NCI-H345 treated with DMSO at 0.1 percent for 48 hours (cell line): ENCODE measurements around the gene CDK5RAP2.
"Not testable (repeated sequence)": the region's sequence is repeated elsewhere in the genome, so short reads cannot be mapped to it uniquely, and the experiment has no call there.

Experiments used
- DNase-seq: peaks from one replicate; lab custom pipeline; 2025; ENCODE audit not compliant: unreplicated experiment; lab: John Stamatoyannopoulos, UW

CDK5RAP2 gene

DNA sequence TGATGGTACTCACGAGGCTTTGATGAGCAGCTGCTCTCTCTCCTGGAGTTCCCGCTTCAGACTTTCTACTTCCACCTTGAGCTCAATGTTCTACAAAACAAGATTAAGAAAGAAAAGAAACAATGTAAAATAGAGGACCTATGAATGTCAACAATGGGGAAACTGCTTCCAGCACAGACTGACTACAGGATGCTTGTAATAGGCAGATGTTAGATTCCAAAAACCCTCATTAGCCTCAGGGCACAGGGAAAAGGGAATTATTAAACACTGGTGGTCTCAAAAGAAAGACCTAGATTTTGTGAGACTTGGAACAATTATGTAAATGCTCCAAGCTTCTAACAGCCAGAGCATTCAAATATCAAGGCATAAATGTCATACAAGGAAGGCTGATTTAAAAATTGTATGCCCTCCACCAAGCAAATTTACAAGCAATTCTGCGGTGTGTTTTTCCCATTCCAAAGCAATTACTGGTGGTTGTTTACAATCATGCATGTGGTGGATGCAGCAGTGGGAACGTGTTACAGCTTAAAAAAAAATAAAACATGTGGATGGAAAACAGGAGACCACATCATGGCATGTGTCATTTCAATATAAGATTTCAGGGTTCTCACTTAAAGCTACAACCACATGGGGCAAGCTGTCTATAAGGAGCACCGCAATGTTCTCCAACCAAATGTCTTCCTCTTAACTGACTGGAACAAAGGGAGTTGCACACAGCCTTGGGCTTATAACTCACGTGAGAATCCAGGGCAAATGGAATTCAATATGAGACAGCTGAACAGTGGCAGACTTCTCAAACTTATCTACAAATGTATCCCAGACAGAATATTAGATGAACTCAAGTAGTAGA lies 34.0 kb downstream of the CDK5RAP2 start:
- no peak for DNase-seq

- DNase-seq: no peak
These were observed 35.5 kb downstream of the CDK5RAP2 start for GRCh38 chr9:120544441-120544840.

- DNase-seq: no peak
These were observed 37.1 kb downstream of the CDK5RAP2 start for GRCh38 chr9:120542701-120543490.

DNA sequence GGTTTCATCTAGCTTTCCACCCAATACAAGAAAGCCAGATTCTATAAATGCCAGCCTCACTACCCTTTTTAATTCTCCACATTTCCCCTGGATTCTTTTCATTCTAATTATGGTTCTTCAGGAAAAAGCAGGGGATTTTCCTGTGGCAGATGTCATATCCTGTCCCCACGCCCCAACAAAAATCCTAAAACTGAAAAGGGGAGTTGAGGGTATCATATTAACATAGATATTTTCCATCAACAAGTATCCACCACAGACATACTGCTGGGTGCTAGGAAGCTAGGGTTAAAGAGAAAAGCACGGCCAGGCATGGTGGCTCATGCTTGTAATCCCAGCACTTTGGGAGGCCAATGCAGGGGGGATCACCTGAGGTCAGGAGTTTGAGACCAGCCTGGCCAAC lies 38.0 kb downstream of the CDK5RAP2 start:
- DNase-seq: no peak

- no peak for DNase-seq
These were observed 40.0 kb downstream of the CDK5RAP2 start for GRCh38 chr9:120539951-120540350.

DNA sequence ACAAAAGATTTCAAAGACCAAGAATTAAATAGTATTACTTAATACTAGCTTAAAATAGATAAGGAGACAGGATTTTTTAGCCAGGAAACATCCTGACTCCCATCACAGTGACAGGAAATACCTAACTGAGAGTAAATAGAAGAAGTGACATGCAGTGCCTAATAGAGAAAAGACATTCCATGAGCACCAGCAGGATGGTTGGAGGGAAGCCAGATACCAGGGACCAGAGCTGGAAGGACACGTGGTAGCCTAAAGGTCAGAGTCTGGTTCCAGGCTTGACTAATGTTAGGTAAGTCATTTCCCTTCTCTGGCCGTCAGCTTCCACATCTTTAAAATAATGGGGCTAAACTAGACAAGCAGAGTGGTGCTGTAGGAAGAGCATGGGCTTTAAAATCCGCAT lies 41.6 kb downstream of the CDK5RAP2 start:
- DNase-seq: no peak

DNA sequence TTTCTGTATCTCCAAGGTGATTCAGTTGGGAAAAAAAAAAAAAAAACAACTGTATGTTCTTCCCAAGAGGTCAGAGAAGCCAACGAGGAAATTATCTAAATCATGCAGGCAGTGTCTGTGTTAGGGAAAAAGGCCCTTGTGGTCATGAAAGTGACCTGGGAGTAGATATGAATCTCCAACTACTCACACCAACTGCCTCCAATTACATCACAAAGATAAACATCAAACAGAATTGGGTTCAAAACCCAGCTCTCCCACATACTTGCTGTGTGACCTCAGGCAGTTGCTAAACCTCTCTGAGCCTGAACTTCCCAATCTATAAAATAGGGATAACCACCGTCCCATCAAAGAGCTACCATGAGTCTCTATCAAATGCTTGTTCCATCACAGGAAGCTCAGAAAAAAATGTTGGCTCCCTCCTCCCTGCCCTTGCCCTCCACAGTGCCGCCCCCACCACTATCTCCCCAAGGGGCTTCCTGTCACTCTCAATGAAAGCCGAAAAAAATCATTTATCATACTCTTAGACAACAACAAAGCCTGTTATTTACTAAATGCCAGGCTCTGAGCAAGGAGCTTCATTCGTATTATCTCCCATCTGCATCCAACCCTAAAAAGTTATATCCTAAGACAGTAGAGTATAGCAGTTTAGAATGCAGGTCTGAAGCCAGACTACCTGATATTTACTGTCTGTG lies 42.9 kb downstream of the CDK5RAP2 start:
- DNase-seq: no peak

- no peak for DNase-seq
These were observed 43.9 kb downstream of the CDK5RAP2 start for GRCh38 chr9:120536094-120536493.

DNA sequence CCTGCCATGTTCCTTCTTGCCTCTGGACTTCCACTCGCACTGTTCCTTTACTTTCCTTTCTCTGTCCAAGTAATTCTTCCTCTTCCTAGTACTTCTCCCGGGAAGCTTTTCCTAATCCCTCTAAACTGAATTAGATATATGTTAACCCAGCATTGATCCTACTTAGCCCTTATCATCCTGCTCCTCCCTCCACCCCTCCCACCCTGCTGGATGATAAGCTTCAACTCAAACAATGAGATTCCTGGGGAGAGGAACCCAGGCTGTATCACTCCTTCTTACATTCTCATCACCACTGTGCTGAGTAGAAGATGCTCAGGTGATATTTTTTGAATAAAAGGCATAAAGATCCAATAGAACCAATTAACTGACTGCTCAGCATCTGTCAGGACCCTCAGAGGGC lies 45.7 kb downstream of the CDK5RAP2 start:
- DNase-seq: no peak

DNA sequence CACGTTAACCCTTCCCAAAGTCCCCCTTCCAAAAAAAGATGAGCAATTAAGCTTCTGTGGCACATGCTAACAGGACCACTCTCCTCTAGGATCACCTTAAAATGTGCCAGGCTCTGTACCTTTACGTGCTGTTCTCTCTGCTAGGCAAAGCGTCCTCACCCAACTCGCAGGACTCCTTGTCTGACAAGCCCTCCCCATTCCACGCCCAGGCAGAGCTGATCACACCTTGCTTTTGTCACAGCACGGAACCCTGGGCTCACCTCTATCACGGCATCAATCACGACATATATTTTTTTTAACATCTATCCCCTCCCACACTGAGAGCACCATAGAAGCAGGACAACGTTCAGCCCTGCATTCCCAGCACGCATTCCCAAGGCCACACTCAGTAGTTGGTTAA lies 47.1 kb downstream of the CDK5RAP2 start:
- DNase-seq: no peak

DNA sequence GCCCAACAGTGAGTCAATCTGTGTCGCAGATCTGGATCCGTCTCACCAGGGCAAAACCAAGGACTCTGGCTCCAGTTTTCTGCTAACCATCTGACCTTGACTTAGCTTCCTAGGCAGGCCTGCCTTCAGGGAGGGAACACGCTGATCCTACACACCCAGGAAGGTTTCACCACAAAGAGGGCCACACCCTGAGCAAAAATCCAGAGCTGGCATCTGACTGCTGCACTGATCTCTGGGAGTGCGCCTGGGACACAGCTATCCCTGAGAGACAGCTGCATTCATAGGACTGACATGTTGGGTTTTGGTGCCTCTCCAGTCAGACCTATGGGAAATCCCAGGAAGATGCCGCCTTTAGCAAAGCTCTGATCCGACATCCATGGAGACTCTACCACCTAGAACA lies 47.5 kb downstream of the CDK5RAP2 start:
- no peak for DNase-seq

DNA sequence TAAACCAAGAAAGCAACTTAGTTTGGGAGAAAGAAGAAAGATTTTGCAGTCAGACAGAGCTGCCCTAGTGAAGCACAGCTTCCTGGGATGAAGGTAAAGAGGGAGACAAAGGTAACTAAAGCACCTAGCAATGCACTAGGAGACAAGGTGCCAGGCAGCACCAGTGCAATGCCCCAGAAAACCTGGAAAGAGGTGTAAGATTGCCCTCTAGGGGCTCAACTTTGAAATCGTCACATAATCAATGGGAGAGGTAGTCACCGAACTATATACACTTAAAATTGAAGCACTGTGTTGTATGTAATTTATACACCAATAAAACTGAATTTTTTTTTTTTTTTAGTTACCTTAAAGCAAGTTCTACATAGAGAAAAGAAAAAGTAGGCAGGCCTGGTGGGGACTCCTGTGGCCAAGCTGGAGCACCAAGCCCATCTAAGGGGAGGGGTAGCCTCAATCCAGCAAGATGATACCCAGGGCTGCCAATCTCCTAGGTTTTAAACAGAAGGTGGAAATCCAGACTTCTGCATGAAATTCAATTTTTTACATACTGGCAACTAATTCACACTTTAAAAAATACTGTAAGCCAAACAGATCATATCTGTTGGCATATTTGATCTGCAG lies 48.2 kb downstream of the CDK5RAP2 start:
- peak; percentile 1 for DNase-seq

- not testable (repeated sequence) for DNase-seq
These were observed 49.6 kb downstream of the CDK5RAP2 start for GRCh38 chr9:120530220-120530832.

DNA sequence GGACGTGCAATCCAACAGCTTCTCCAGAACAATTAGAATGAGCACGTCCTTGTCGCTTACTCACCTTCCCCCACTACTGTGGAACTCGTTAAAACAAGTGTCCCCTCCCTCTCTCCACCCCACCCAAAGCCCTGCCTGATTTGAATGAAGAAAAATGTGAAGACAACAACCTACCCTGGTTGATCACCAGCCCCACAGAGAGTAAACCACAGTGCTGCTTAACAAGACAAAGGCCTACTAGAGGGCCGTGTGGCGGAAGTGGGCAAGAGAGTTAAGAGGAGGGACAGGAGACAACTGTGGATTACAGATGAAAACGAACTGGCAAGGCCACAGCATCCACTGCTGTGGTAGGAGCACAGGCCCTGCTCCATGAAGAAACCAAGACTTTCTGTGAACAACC lies 51.1 kb downstream of the CDK5RAP2 start:
- DNase-seq: no peak

- no peak for DNase-seq
These were observed 51.6 kb downstream of the CDK5RAP2 start for GRCh38 chr9:120528327-120528726.

DNA sequence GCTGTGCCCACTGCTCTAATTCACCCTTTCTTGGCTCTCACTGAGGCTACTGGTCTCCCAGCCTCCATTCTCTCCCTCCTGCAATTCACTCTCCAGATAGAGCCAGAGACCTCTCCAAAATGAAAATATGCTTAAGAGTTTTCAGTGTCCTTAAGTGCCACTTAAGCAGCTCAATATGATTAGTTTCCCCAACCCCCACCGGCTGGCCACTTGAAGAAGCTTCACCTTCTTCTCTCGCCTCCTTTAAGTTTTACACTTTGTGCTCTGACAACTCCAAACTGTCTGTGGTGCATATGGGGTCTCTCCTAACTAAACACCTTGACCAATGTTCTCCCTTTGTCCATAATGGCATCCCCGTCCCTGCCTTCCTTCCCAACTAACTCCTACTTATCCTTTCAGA lies 53.4 kb downstream of the CDK5RAP2 start:
- DNase-seq: no peak

GRCh38 chr9:120524863-120525262 lies 55.1 kb downstream of the CDK5RAP2 start:
- DNase-seq: no peak

GRCh38 chr9:120524038-120524437 lies 55.9 kb downstream of the CDK5RAP2 start:
- DNase-seq: no peak

DNA sequence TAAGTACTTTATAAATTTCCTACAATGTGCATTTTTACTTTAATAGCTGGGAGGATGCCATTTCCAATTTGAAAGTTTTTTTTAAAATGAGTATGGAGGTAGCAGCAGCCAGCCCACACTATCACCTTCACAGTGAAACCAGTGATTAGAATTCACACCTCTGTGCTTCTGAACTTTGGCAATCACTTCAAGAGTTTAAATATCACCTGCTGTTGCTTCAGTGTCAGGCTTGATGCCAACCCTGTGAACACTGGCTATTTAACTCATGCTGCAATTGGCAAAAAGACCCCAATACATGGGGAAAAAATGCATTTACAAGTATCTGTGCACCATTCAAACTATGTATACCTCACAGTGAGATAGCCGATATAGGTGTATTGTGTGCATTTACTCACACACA lies 57.4 kb downstream of the CDK5RAP2 start:
- DNase-seq: no peak

DNA sequence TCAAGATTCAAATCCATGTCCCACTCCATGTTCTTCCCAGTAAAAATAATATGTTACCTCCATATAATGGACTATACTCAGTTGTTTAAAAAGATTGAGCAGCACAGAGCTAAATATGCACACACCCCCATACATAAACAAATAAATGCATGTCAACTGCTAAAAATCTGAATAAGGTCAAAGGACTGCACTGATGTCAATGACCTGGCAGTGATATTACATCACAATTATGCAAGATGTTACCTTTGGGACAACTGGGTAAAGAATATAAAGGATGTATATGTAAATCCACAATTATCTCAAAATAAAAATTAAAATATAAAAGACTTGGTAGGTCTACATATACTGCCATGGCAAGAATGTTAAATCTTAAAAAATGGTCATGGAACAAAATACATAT lies 57.9 kb downstream of the CDK5RAP2 start:
- no peak for DNase-seq

GRCh38 chr9:120521101-120521500 lies 58.9 kb downstream of the CDK5RAP2 start:
- DNase-seq: no peak
